ENCODE data around the gene POM121.
"Not testable (repeated sequence)": the region's sequence is repeated elsewhere in the genome, so short reads cannot be mapped to it uniquely, and the experiment has no call there.

- TF ChIP-seq EZH2 (IDR thresholded peaks at IDR 0.05; ENCODE audit: borderline replicate concordance, low read depth, low read length, severe bottlenecking), result not testable (repeated sequence)
- TF ChIP-seq, protein P1, sequence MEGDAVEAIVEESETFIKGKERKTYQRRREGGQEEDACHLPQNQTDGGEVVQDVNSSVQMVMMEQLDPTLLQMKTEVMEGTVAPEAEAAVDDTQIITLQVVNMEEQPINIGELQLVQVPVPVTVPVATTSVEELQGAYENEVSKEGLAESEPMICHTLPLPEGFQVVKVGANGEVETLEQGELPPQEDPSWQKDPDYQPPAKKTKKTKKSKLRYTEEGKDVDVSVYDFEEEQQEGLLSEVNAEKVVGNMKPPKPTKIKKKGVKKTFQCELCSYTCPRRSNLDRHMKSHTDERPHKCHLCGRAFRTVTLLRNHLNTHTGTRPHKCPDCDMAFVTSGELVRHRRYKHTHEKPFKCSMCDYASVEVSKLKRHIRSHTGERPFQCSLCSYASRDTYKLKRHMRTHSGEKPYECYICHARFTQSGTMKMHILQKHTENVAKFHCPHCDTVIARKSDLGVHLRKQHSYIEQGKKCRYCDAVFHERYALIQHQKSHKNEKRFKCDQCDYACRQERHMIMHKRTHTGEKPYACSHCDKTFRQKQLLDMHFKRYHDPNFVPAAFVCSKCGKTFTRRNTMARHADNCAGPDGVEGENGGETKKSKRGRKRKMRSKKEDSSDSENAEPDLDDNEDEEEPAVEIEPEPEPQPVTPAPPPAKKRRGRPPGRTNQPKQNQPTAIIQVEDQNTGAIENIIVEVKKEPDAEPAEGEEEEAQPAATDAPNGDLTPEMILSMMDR (IDR thresholded peaks at IDR 0.05; ENCODE audit: extremely low read depth in 1 of 2, insufficient read depth in 1 of 2, low read depth in 1 of 2, low read length in 2 of 2), result not testable (repeated sequence)
These were observed 57.2 kb downstream of the POM121 start for GRCh38 chr7:72982084-72982483.
